ENCODE data around the gene UFD1. TPM values are rescaled to one million over a fixed set of nuclear protein-coding genes. Genes with fewer than 3 reads are reported as not detected.

UFD1 gene
- polyA plus RNA-seq, 3 donors, result 57.0 to 82.5 (median 68.5) TPM

- no peak overlapping the region for H3K4me3 Mint-ChIP-seq
- H3K27me3 ChIP-seq (ENCODE audit: control insufficient read depth in 2 of 2, insufficient read depth in 2 of 2, low read length in 2 of 2), result no peaks in the 10 kb centered on the region
- H3K9me3 ChIP-seq (replicated peaks in 1 of 2; ENCODE audit: control insufficient read depth in 1 of 2, insufficient read depth in 1 of 2, low read length in 2 of 2), result no peaks in the 10 kb centered on the region
- no peak overlapping the region for H3K27ac Mint-ChIP-seq
- H3K36me3 Mint-ChIP-seq, result peaks cover 9 to 39% of the 10 kb centered on the region in 2 donors
- H3K79me2 ChIP-seq (ENCODE audit: insufficient read depth, low read length), result no peaks in the 10 kb centered on the region
- no peak for DNase-seq
- no peaks in the 10 kb centered on the region for H3K4me1 ChIP-seq (ENCODE audit: control insufficient read depth in 1 of 2, insufficient read depth in 2 of 2, low read length in 2 of 2)
- H3K27ac ChIP-seq (ENCODE audit: low read depth in 1 of 2, low read length in 2 of 2), result no peak overlapping the region
- H2AFZ ChIP-seq (ENCODE audit: insufficient read depth, low read depth, low read length, poor library complexity, severe bottlenecking), result no peak overlapping the region
- H3K4me2 ChIP-seq (replicated peaks; ENCODE audit: extremely low read depth, low read length, poor library complexity, severe bottlenecking), result no peak overlapping the region
- no peaks in the 10 kb centered on the region for H3K4me1 Mint-ChIP-seq
- intact Hi-C loops (cut with micrococcal nuclease), result loop anchor here in 1 of 2 donors (10.0 kb wide), 1 partner anchor 135 kb away; no protein-coding TSS in a partner anchor
- TF ChIP-seq CTCF (IDR thresholded peaks at IDR 0.05), result no peak
- H3K36me3 ChIP-seq (replicated peaks in 1 of 2; ENCODE audit: control insufficient read depth in 1 of 2, insufficient read depth in 2 of 2, low read length in 2 of 2), result peaks cover 13 to 43% of the 10 kb centered on the region in 2 donors
- no peak overlapping the region for H3K9ac ChIP-seq (ENCODE audit: insufficient read depth, low read length, poor library complexity, severe bottlenecking)
- no peaks in the 10 kb centered on the region for H3K9me3 Mint-ChIP-seq
- H3K4me3 ChIP-seq (replicated peaks in 1 of 3; ENCODE audit: low read depth in 2 of 3, low read length in 3 of 3), result no peak overlapping the region
- WGBS (ENCODE audit: insufficient coverage), result 91% methylated on average over 3 of the region's 4 CpGs
- no peaks in the 10 kb centered on the region for H3K27me3 Mint-ChIP-seq (ENCODE audit: low read depth in 3 of 3)
- H4K20me1 ChIP-seq (ENCODE audit: insufficient read depth, low read length), result no peaks in the 10 kb centered on the region
Measured at GRCh38 chr22:19499880-19500242, 20.9 kb upstream of the UFD1 start.

- H3K36me3 Mint-ChIP-seq, result peaks cover 9 to 42% of the 10 kb centered on the region in 2 donors
- Histone ChIP-seq H3K36me3 (replicated peaks in 1 of 2; ENCODE audit: control insufficient read depth in 1 of 2, insufficient read depth in 2 of 2, low read length in 2 of 2) (peaks cover 16 to 48% of the 10 kb centered on the region in 2 donors), H3K79me2 (ENCODE audit: insufficient read depth, low read length) (no peaks in the 10 kb centered on the region), H3K4me3 (replicated peaks in 1 of 3; ENCODE audit: low read depth in 2 of 3, low read length in 3 of 3) (no peak overlapping the region), H3K9ac (ENCODE audit: insufficient read depth, low read length, poor library complexity, severe bottlenecking) (no peak overlapping the region), H3K9me3 (replicated peaks in 1 of 2; ENCODE audit: control insufficient read depth in 1 of 2, insufficient read depth in 1 of 2, low read length in 2 of 2) (no peaks in the 10 kb centered on the region), H3K4me1 (ENCODE audit: control insufficient read depth in 1 of 2, insufficient read depth in 2 of 2, low read length in 2 of 2) (no peaks in the 10 kb centered on the region), H3K4me2 (replicated peaks; ENCODE audit: extremely low read depth, low read length, poor library complexity, severe bottlenecking) (no peak overlapping the region), H3K27me3 (ENCODE audit: control insufficient read depth in 2 of 2, insufficient read depth in 2 of 2, low read length in 2 of 2) (no peaks in the 10 kb centered on the region), H3K27ac (ENCODE audit: low read depth in 1 of 2, low read length in 2 of 2) (no peak overlapping the region), H2AFZ (ENCODE audit: insufficient read depth, low read depth, low read length, poor library complexity, severe bottlenecking) (no peak overlapping the region), H4K20me1 (ENCODE audit: insufficient read depth, low read length) (no peaks in the 10 kb centered on the region)
- intact Hi-C loops (cut with micrococcal nuclease), result loop anchor here in 1 of 2 donors (10.0 kb wide), 1 partner anchor 135 kb away; no protein-coding TSS in a partner anchor
- no peak for DNase-seq
- TF ChIP-seq CTCF (IDR thresholded peaks at IDR 0.05), result no peak
- 91% methylated on average over 6 of the region's 7 CpGs for WGBS (ENCODE audit: insufficient coverage)
- no peaks in the 10 kb centered on the region for H3K9me3 Mint-ChIP-seq
- H3K27ac Mint-ChIP-seq, result peak overlapping the region in 1 of 7 donors; percentile 22
- no peaks in the 10 kb centered on the region for H3K27me3 Mint-ChIP-seq (ENCODE audit: low read depth in 3 of 3)
- no peaks in the 10 kb centered on the region for H3K4me1 Mint-ChIP-seq
- no peak overlapping the region for H3K4me3 Mint-ChIP-seq
Measured at GRCh38 chr22:19499236-19499879, 20.4 kb upstream of the UFD1 start.

All from CD14-positive monocyte (primary cell).